H1 (cell line): ENCODE measurements around the gene BAAT. TPM values are rescaled to one million over a fixed set of nuclear protein-coding genes. Genes with fewer than 3 reads are reported as not detected.

Experiments used
- KDM1A ChIP-seq: fragments of 200-600, 300-600 bp; sonication (generic); IDR thresholded peaks from 2 replicates; pipeline ENCODE4 v1.7.1; 2016; ENCODE audit warnings: mild to moderate bottlenecking, low read length, borderline replicate concordance
- RNF2 ChIP-seq: fragments of 200-900, 300-1000 bp; sonication (generic); IDR thresholded peaks from 2 replicates; pipeline ENCODE4 v1.7.1; 2016; ENCODE audit warnings: borderline replicate concordance, low read depth, mild to moderate bottlenecking, antibody characterized with exemption, low read length; ENCODE audit not compliant: poor library complexity, severe bottlenecking; ENCODE audit errors: missing control alignments
- SP4 ChIP-seq: IDR thresholded peaks from 2 replicates; pipeline ENCODE4 v1.6.1; 2012; ENCODE audit warnings: low read length, inconsistent platforms
- TAF1 ChIP-seq: IDR thresholded peaks from 2 replicates; pipeline ENCODE4 v1.6.1; 2011; ENCODE audit warnings: mild to moderate bottlenecking, low read depth, low read length
- polyA plus RNA-seq, 7 experiments: library from polyadenylated mRNA; depleted of rRNA in 3 of 7; stranded (reverse) in 5 of 7; unstranded in 2 of 7; fragments of >200 nt in 5 of 7; fragments of 200-250 nt in 2 of 7; gene quantifications; 1 replicate in 5 of 7; 2 replicates in 1 of 7; 4 replicates in 1 of 7; pipeline versions ENCODE4 v1.2.1 to v1.2.3, GENCODE V29; 2011 to 2013; ENCODE audit warnings: missing spikeins in 2 of 7, mixed read lengths in 2 of 7
- total RNA-seq: library from RNA; stranded (reverse); fragmentation: NEBNext Ultra II Directional; extraction: Animal tissue kit (Norgen Biotek cat#: 25700); gene quantifications from 2 replicates; pipeline ENCODE4 v1.2.1, GENCODE V29; 2021

BAAT gene
- total and polyA plus RNA-seq, 2 of the 8 experiments (the other 6 are each of a cell fraction or from before 2014, with no cell fraction given) = 0.09 to 0.17 TPM

GRCh38 chr9:101398068-101398929 lies 13.5 kb upstream of the BAAT start, which contains the start of the genes MRPL50 and ZNF189 (continued):
- TF ChIP-seq KDM1A (no peak), TAF1 (peak; percentile 98), RNF2 (no peak), SP4 (no peak)
- TF ChIP-seq, all 59 proteins: peak for 24
